GM19025 (cell line): ENCODE results near the gene KIF12.

ENCODE experiments used
- ATAC-seq: cut with Tn5 transposase; IDR thresholded peaks from one replicate; pipeline ENCODE4 v1.9.1; 2021; ENCODE audit warnings: mild to moderate bottlenecking, low read depth, moderate library complexity; ENCODE audit not compliant: unreplicated experiment

KIF12 gene

GRCh38 chr9:114108016-114108833 is 9.1 kb upstream of the KIF12 start:
- ATAC-seq = no peak

GRCh38 chr9:114107286-114108001 is 8.4 kb upstream of the KIF12 start:
- ATAC-seq = no peak

- no peak for ATAC-seq
Observed at GRCh38 chr9:114105236-114105635, 6.1 kb upstream of the KIF12 start.

GRCh38 chr9:114102484-114102883 is 3.4 kb upstream of the KIF12 start:
- ATAC-seq = no peak

- ATAC-seq = no peak
Observed at GRCh38 chr9:114100536-114100935, 1.4 kb upstream of the KIF12 start.

- ATAC-seq = no peak
Observed at GRCh38 chr9:114099669-114100270, 678 bp upstream of the KIF12 start.

- no peak for ATAC-seq
Observed at GRCh38 chr9:114098021-114098935, 814 bp downstream of the KIF12 start.

- no peak for ATAC-seq
Observed at GRCh38 chr9:114097613-114098020, 1.5 kb downstream of the KIF12 start.

GRCh38 chr9:114096866-114097612 is 2.1 kb downstream of the KIF12 start:
- ATAC-seq = no peak

GRCh38 chr9:114096041-114096511 is 3.0 kb downstream of the KIF12 start:
- no peak for ATAC-seq

- ATAC-seq = no peak
Observed at GRCh38 chr9:114094971-114095370, 4.1 kb downstream of the KIF12 start.

- ATAC-seq = no peak
Observed at GRCh38 chr9:114093761-114094505, 5.2 kb downstream of the KIF12 start.

- ATAC-seq = no peak
Observed at GRCh38 chr9:114093031-114093471, 6.0 kb downstream of the KIF12 start.

GRCh38 chr9:114092336-114092735 is 6.8 kb downstream of the KIF12 start:
- no peak for ATAC-seq

GRCh38 chr9:114091711-114092110 is 7.4 kb downstream of the KIF12 start:
- no peak for ATAC-seq

- ATAC-seq = no peak
Observed at GRCh38 chr9:114090798-114091197, 8.3 kb downstream of the KIF12 start.

GRCh38 chr9:114089206-114089840 is 9.8 kb downstream of the KIF12 start:
- ATAC-seq = no peak

GRCh38 chr9:114088571-114089170 is 10.4 kb downstream of the KIF12 start:
- ATAC-seq = no peak
